ENCODE results near the gene TH. TPM values are rescaled to one million over a fixed set of nuclear protein-coding genes. Genes with fewer than 3 reads are reported as not detected.

Gene TH
- polyA plus RNA-seq, 3 donors, result not detected

GRCh38 chr11:2147391-2147790, 24.2 kb downstream of the TH start:
- peak overlapping the region in 1 of 2 donors; percentile 68 for H3K4me3 Mint-ChIP-seq
- WGBS (ENCODE audit: insufficient coverage), result 51% methylated on average over 8 of the region's 11 CpGs
- H3K9me3 ChIP-seq (replicated peaks in 1 of 2; ENCODE audit: control insufficient read depth in 1 of 2, insufficient read depth in 1 of 2, low read length in 2 of 2), result peaks cover 0 to 8% of the 10 kb centered on the region in 2 donors
- no peak overlapping the region for H3K9ac ChIP-seq (ENCODE audit: insufficient read depth, low read length, poor library complexity, severe bottlenecking)
- intact Hi-C loops (cut with micrococcal nuclease), result loop anchor here in 1 of 2 donors (5.0 kb wide), 1 partner anchor 315 kb away; the partner anchor contains the start of gene SYT8
- H3K4me2 ChIP-seq (replicated peaks; ENCODE audit: extremely low read depth, low read length, poor library complexity, severe bottlenecking), result no peak overlapping the region
- H3K27me3 ChIP-seq (ENCODE audit: control insufficient read depth in 2 of 2, insufficient read depth in 2 of 2, low read length in 2 of 2), result peaks cover 17 to 84% of the 10 kb centered on the region in 2 donors
- H2AFZ ChIP-seq (ENCODE audit: insufficient read depth, low read depth, low read length, poor library complexity, severe bottlenecking), result no peak overlapping the region
- TF ChIP-seq CTCF (IDR thresholded peaks at IDR 0.05), result no peak
- H3K9me3 Mint-ChIP-seq, result peaks cover 0 to 9% (median 2%) of the 10 kb centered on the region in 7 donors
- no peak for DNase-seq
- no peaks in the 10 kb centered on the region for H3K79me2 ChIP-seq (ENCODE audit: insufficient read depth, low read length)
- H3K4me1 ChIP-seq (ENCODE audit: control insufficient read depth in 1 of 2, insufficient read depth in 2 of 2, low read length in 2 of 2), result peaks cover 5 to 7% of the 10 kb centered on the region in 2 donors
- peaks cover 7% of the 10 kb centered on the region for H3K4me1 Mint-ChIP-seq
- no peaks in the 10 kb centered on the region for H3K36me3 Mint-ChIP-seq
- H3K27ac Mint-ChIP-seq, result no peak overlapping the region
- peaks cover 75 to 89% (median 81%) of the 10 kb centered on the region in 3 donors for H3K27me3 Mint-ChIP-seq (ENCODE audit: low read depth in 3 of 3)
- H3K36me3 ChIP-seq (replicated peaks in 1 of 2; ENCODE audit: control insufficient read depth in 1 of 2, insufficient read depth in 2 of 2, low read length in 2 of 2), result no peaks in the 10 kb centered on the region
- H4K20me1 ChIP-seq (ENCODE audit: insufficient read depth, low read length), result no peaks in the 10 kb centered on the region
- no peak overlapping the region for H3K4me3 ChIP-seq (replicated peaks in 1 of 3; ENCODE audit: low read depth in 2 of 3, low read length in 3 of 3)
- H3K27ac ChIP-seq (ENCODE audit: low read depth in 1 of 2, low read length in 2 of 2), result no peak overlapping the region

GRCh38 chr11:2146051-2146450, 25.6 kb downstream of the TH start:
- Histone ChIP-seq H3K27ac (ENCODE audit: low read depth in 1 of 2, low read length in 2 of 2) (no peak overlapping the region), H3K79me2 (ENCODE audit: insufficient read depth, low read length) (no peaks in the 10 kb centered on the region), H3K4me3 (replicated peaks in 1 of 3; ENCODE audit: low read depth in 2 of 3, low read length in 3 of 3) (no peak overlapping the region), H3K27me3 (ENCODE audit: control insufficient read depth in 2 of 2, insufficient read depth in 2 of 2, low read length in 2 of 2) (peaks cover 30 to 94% of the 10 kb centered on the region in 2 donors), H2AFZ (ENCODE audit: insufficient read depth, low read depth, low read length, poor library complexity, severe bottlenecking) (no peak overlapping the region), H3K4me1 (ENCODE audit: control insufficient read depth in 1 of 2, insufficient read depth in 2 of 2, low read length in 2 of 2) (no peaks in the 10 kb centered on the region), H3K36me3 (replicated peaks in 1 of 2; ENCODE audit: control insufficient read depth in 1 of 2, insufficient read depth in 2 of 2, low read length in 2 of 2) (no peaks in the 10 kb centered on the region), H4K20me1 (ENCODE audit: insufficient read depth, low read length) (no peaks in the 10 kb centered on the region), H3K9ac (ENCODE audit: insufficient read depth, low read length, poor library complexity, severe bottlenecking) (no peak overlapping the region), H3K4me2 (replicated peaks; ENCODE audit: extremely low read depth, low read length, poor library complexity, severe bottlenecking) (no peak overlapping the region), H3K9me3 (replicated peaks in 1 of 2; ENCODE audit: control insufficient read depth in 1 of 2, insufficient read depth in 1 of 2, low read length in 2 of 2) (peaks cover 0 to 16% of the 10 kb centered on the region in 2 donors)
- TF ChIP-seq CTCF (IDR thresholded peaks at IDR 0.05), result no peak
- no peak overlapping the region for H3K27ac Mint-ChIP-seq
- H3K4me3 Mint-ChIP-seq, result peak overlapping the region in 1 of 2 donors; percentile 66
- no peaks in the 10 kb centered on the region for H3K4me1 Mint-ChIP-seq
- peaks cover 0 to 9% (median 4%) of the 10 kb centered on the region in 7 donors for H3K9me3 Mint-ChIP-seq
- 15% methylated on average over 8 of the region's 19 CpGs for WGBS (ENCODE audit: insufficient coverage)
- H3K36me3 Mint-ChIP-seq, result no peaks in the 10 kb centered on the region
- no peak for DNase-seq
- H3K27me3 Mint-ChIP-seq (ENCODE audit: low read depth in 3 of 3), result peaks cover 84 to 99% (median 94%) of the 10 kb centered on the region in 3 donors
- intact Hi-C loops (cut with micrococcal nuclease), result loop anchor here in 1 of 2 donors (5.0 kb wide), 1 partner anchor 314 kb away; the partner anchor contains the start of gene SYT8
